IPS-20b (cell line): ENCODE results near the gene DAP.
"Not testable (repeated sequence)": the region's sequence is repeated elsewhere in the genome, so short reads cannot be mapped to it uniquely, and the experiment has no call there.

Source experiments
- H3K27ac ChIP-seq: one replicate; pipeline ENCODE4 v1.5.1; 2013; ENCODE audit warnings: low read length
- H3K27me3 ChIP-seq: 2 replicates; pipeline ENCODE4 v1.6.1; 2013; ENCODE audit warnings: mild to moderate bottlenecking, low read length, inconsistent platforms; ENCODE audit not compliant: insufficient read depth
- H3K36me3 ChIP-seq: 2 replicates; pipeline ENCODE4 v1.6.1; 2013; ENCODE audit warnings: low read depth, mild to moderate bottlenecking, inconsistent platforms, low read length, moderate library complexity; ENCODE audit not compliant: insufficient read depth
- H3K4me1 ChIP-seq: 2 replicates; pipeline ENCODE4 v1.6.1; 2013; ENCODE audit warnings: mild to moderate bottlenecking, control low read depth, inconsistent platforms, low read length, moderate library complexity; ENCODE audit not compliant: insufficient read depth
- H3K4me3 ChIP-seq: 2 replicates; pipeline ENCODE4 v1.5.1; 2013; ENCODE audit warnings: mild to moderate bottlenecking, low read length, inconsistent platforms
- H3K9ac ChIP-seq: 2 replicates; pipeline ENCODE4 v1.6.1; 2013; ENCODE audit warnings: low read depth, mild to moderate bottlenecking, inconsistent platforms, low read length, moderate library complexity
- H3K9me3 ChIP-seq: 2 replicates; pipeline ENCODE4 v1.6.1; 2013; ENCODE audit warnings: mild to moderate bottlenecking, low read depth, low read length, inconsistent platforms; ENCODE audit not compliant: insufficient read depth

DAP gene

GRCh38 chr5:10630744-10631143 is 130.3 kb downstream of the DAP start:
- not testable (repeated sequence) for H3K27ac ChIP-seq, H3K27me3 ChIP-seq, H3K4me3 ChIP-seq, H3K9me3 ChIP-seq, H3K36me3 ChIP-seq
- 0 out of 2 replicates have a peak overlapping the region, but pooled peaks have one; percentile 41 for H3K9ac ChIP-seq
- H3K4me1 ChIP-seq = peaks cover 33% of the 10 kb centered on the region

GRCh38 chr5:10630126-10630525 is 130.9 kb downstream of the DAP start:
- Histone ChIP-seq H3K9ac (no peak overlapping the region), H3K4me1 (peaks cover 28% of the 10 kb centered on the region), H3K9me3 (no peaks in the 10 kb centered on the region), H3K27ac (no peak overlapping the region), H3K27me3 (no peaks in the 10 kb centered on the region), H3K4me3 (no peak overlapping the region), H3K36me3 (no peaks in the 10 kb centered on the region)

GRCh38 chr5:10629682-10630081 is 131.4 kb downstream of the DAP start:
- Histone ChIP-seq H3K9ac (no peak overlapping the region), H3K4me3 (no peak overlapping the region), H3K9me3 (no peaks in the 10 kb centered on the region), H3K4me1 (peaks cover 24% of the 10 kb centered on the region), H3K27me3 (no peaks in the 10 kb centered on the region), H3K27ac (no peak overlapping the region), H3K36me3 (no peaks in the 10 kb centered on the region)
